HPDE6-E6E7 (cell line): ENCODE results near the gene NPB.

Experiments used
- DNase-seq: peaks from one replicate; pipeline ENCODE4 v3.0.0; 2011; ENCODE audit warnings: missing footprints; ENCODE audit errors: extremely low spot score

The NPB gene

GRCh38 chr17:81869221-81870130, 32.6 kb upstream of the NPB start:
- no peak for DNase-seq

- DNase-seq, result no peak
Observed at GRCh38 chr17:81870131-81870980, 31.7 kb upstream of the NPB start.

- no peak for DNase-seq
Observed at GRCh38 chr17:81870981-81871386, 31.1 kb upstream of the NPB start, which contains the start of gene ARHGDIA. Gene ARHGDIA (minus strand): TSS chr17:81871337. CDS start chr17:81869930, 1,407 bp downstream.

GRCh38 chr17:81871387-81872230, 30.4 kb upstream of the NPB start:
- peak; percentile 95 for DNase-seq

GRCh38 chr17:81877569-81877968, 24.5 kb upstream of the NPB start:
- DNase-seq, result no peak

- no peak for DNase-seq
Observed at GRCh38 chr17:81878294-81878693, 23.7 kb upstream of the NPB start.

GRCh38 chr17:81879121-81879520, 22.9 kb upstream of the NPB start:
- no peak for DNase-seq

- no peak for DNase-seq
Observed at GRCh38 chr17:81884520-81884919, 17.5 kb upstream of the NPB start.

GRCh38 chr17:81884968-81885367, 17.1 kb upstream of the NPB start:
- no peak for DNase-seq

GRCh38 chr17:81885454-81885853, 16.6 kb upstream of the NPB start:
- no peak for DNase-seq

- DNase-seq, result no peak
Observed at GRCh38 chr17:81885869-81886548, 16.0 kb upstream of the NPB start.

GRCh38 chr17:81888105-81888987, 13.7 kb upstream of the NPB start:
- no peak for DNase-seq

GRCh38 chr17:81888988-81889595, 12.9 kb upstream of the NPB start:
- no peak for DNase-seq

- no peak for DNase-seq
Observed at GRCh38 chr17:81889602-81890001, 12.4 kb upstream of the NPB start.

GRCh38 chr17:81890447-81891302, 11.4 kb upstream of the NPB start:
- DNase-seq, result no peak

GRCh38 chr17:81891303-81891552, 10.8 kb upstream of the NPB start:
- no peak for DNase-seq

- DNase-seq, result no peak
Observed at GRCh38 chr17:81895400-81895799, 6.6 kb upstream of the NPB start.

- peak; percentile 80 for DNase-seq
Observed at GRCh38 chr17:81898029-81898866, 3.8 kb upstream of the NPB start.
